ENCODE measurements around the gene LRRC4C.

GRCh38 chr11:40683010-40683409 is 776.4 kb downstream of the LRRC4C start:
- TF ChIP-seq CTCF (IDR thresholded peaks at IDR 0.05) = no peak
- TF ChIP-seq POLR2A (IDR thresholded peaks at IDR 0.05) = no peak
